NCI-H345 treated with DMSO at 0.1 percent for 48 hours (cell line): ENCODE measurements around the gene CCT3.
A peak's percentile ranks its signal among the peaks of the same experiment; 100 is the strongest.
"Not testable (repeated sequence)": the region's sequence is repeated elsewhere in the genome, so short reads cannot be mapped to it uniquely, and the experiment has no call there.

Experiments
- DNase-seq: peaks from one replicate; lab custom pipeline; 2025; ENCODE audit not compliant: unreplicated experiment; lab: John Stamatoyannopoulos, UW

The CCT3 gene

DNA sequence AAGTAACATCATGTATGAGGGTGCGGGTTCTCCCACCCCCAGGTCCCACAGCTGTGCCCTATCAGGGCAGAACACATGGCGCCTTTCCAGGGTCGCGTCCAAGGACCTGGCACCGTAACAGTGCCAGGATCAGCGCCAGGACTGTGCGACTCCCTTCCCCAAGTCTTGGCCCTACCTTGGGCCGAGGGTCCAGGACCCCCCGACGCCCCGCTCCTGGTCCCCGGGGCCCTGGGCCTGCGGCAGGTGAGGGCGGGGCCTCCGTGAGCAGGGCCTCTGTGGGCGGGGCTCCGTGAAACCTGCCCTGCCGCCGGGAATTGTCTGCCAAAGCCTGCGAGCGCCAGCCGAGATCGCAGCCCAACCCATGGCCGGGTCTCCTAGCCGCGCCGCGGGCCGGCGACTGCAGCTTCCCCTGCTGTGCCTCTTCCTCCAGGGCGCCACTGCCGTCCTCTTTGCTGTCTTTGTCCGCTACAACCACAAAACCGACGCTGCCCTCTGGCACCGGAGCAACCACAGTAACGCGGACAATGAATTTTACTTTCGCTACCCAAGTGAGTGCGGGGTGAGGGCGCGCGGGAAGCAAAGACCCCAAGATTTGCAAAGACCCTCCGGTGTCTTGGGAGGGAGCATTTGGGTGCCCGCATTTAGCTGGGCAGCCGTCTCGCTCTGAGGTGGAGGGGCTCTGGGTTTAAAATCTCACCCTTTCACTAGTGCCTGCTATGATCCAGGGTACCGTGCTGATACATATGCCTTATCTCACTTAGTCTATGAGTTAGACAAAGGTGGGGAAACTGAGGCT lies 31.0 kb upstream of the CCT3 start, which contains the start of gene RHBG:
RHBG (plus strand) TSS at position 323 of the 796 bp plus-strand sequence; CDS start at position 362, 39 bp downstream.
- DNase-seq, result no peak

- DNase-seq, result no peak
Observed at GRCh38 chr1:156368157-156368658, 30.1 kb upstream of the CCT3 start.

- no peak for DNase-seq
Observed at GRCh38 chr1:156367383-156368156, 29.5 kb upstream of the CCT3 start.

DNA sequence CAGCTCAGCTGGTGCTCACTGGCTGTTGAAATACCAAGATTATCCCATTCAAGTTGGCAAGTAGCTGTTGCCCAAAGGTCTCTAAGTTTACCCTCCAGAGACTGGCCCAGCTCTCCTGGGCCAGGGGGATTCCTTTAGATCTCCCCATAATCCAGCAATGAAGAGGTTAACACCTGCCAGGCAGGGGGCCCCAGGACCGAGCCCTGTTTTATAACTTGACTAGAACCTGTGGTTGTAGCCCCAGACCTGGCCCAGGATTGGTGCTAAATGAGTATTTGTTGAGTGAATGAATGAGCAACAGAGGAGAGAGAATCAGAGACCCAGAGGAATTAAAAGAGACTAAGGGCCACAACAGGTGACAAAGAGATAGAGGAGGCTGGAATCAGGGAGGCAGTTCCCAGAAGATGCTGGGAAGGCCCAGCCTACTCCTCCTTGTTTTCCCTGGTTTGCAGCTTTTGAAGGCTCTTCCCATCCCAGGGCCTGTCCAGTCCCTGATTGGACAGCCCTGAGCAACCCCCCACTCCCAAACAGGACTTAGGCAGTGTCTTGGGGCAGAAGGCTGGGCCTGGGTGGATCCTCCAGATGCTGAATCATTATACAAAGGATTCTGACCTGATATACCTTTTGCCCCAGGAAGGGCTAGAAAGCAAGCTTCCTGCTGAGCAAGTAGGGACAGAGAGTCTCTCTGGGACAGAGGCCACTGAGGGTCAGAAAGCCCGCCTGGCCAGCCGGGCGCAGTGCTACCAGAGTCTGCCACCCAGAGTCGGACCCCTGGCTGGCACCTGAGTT lies 28.5 kb upstream of the CCT3 start:
- DNase-seq, result no peak

DNA sequence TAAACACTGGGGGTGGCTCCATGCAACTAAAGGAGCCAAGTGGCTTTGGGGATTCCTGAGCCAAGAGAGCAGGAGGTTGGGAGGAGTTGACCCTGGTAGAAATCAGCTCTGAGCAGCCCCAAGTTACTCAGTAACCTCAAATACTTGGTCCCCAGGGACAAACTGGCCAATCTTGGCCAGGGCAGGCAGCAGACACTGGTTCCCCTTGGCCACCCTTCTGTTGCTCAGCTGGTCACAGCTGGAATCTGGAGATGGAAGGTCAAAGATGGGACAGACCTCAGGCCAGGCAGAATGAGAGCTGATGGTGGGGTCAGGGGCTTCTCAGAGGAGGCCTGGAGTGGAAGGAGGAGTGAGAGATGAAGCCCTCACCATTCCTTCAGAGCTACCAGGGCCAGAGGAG lies 27.7 kb upstream of the CCT3 start:
- DNase-seq, result no peak

DNA sequence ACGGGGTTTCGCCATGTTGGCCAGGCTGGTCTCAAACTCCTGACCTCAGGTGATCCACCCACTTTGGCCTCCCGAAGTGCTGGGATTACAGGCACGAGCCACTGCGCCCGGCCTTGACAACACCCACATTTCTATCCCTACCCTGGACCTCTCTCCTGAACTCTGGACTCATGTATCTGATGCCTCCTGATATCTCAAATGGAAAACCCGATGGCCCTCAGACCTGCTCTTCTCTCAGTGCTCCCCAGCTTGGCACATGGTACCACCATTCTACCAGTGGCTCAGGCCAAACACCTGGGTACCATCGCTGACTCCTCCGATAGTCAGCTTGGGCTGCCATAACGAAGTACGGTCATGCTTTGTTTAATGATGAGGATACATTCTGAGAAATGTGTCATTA lies 22.4 kb upstream of the CCT3 start:
- no peak for DNase-seq

DNA sequence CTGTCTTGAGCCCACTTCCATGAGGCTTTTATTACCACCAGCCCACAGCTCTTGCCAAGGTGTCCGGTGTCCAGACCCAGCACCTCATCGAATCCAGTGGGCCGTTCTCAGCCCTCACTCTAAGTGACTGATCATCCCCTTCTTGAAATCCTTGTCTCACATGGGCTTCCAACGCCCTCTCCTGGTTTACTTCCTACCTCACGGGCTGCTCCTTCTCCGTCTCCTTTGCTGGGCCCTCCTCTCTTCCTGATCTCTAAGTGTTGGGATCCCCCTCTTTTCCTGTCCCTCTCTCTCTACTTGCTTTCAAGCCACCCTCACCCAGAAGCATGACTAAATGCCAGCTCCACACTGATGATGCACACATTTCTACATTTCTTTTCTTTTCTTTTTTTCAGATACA lies 21.9 kb upstream of the CCT3 start:
- no peak for DNase-seq

DNA sequence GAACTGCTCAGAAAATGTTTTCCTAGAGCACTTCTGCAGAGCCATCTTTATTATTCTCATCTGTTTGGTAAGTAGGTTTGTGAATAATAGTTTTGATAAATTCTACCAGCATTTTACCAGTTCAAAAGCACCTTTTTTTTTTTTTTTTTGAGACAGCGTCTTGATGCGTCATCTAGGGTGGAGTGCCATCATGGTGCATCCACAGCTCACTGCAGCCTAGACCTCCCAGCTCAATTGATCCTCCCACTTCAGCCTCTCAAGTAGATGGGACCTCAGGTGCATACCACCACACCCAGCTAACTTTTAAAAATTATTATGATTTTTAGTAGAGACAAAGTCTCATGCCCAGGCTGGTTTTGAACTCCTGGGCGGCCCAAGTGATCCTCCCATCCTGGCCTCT lies 21.2 kb upstream of the CCT3 start:
- DNase-seq, result no peak

DNA sequence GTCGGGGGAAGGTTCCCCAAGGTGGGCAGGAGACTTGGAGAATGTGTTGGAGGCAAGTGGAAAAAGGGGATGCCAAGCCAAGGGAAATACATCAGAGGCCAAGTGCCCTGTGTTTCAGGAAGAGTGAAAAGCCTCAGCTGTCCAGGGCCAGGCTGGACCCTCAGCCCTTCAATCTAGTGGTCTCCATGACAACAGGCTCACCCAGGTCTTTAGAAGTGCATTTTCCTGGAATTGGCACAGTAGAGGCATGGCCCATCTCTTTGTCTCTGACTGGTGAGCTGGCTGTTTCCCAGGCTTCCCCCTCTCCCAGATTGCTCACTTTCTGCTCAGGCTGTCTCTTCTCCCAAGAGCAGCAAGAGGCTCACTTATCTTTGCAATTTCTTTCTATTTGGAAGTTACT lies 20.5 kb upstream of the CCT3 start:
- no peak for DNase-seq

- no peak for DNase-seq
Observed at GRCh38 chr1:156357977-156358376, 19.9 kb upstream of the CCT3 start.

DNA sequence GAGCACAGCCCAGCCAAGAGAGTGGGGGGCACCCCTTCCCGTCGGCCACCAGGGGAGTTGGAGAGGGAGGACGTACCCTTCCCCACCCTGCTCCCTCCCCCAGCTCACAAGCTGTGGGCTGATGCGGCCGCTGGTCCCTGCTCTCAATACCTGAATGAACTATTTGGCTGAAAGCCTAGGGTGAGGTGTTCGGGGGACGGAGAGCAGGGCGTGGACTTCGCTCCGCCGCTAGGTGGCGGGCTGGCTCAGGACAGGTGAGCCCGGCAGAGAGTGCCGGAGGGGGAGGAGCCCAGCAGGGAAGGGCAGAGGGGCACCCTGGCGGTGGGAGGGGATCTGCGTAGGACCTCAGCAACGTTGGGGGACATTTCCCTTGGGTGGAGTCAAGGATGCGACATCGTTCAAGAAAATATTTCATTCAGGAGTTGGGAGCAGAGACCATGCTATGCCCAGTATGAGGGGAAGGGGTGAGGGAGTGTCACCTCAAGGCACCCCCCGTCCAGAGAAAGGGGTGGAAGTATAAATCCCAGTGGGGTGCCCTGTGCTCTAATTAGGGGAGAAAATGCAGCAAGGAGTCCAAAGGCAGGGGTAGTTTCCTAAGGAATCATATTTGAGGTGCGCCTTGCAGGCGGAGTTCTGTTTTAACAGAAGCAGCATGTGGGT lies 18.9 kb upstream of the CCT3 start:
- peak; percentile 99 for DNase-seq

DNA sequence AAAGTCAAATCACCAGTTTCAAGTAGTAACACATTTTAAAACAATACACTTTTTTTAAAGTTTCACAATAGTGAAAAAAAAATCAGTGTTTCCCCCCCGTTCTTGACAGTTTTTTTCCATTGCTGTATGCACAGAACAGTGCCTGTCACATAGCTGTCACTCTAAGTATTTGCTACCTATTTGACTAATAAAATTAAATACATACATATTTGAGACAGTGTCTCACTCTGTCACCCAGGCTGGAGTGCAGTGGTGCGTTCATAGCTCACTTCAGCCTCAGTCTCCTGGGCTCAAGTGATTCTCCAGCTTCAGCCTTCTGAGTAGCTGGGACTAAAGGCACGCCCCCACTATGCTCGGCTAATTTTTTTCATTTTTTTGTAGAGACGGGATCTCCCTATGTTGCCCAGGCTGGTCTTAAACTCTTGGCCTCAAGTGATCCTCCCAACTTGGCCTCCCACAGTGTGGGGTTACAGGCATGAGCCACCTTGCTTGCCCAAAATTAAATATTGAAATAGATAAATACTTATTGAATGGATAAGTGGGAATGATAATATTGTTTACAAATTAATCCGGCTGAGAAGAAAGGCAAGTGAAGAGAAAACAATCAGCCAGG lies 18.3 kb upstream of the CCT3 start:
- no peak for DNase-seq

- DNase-seq, result not testable (repeated sequence)
Observed at GRCh38 chr1:156352481-156352880, 14.4 kb upstream of the CCT3 start.

- no peak for DNase-seq
Observed at GRCh38 chr1:156347331-156347730, 9.2 kb upstream of the CCT3 start.

- no peak for DNase-seq
Observed at GRCh38 chr1:156346636-156347035, 8.5 kb upstream of the CCT3 start.

DNA sequence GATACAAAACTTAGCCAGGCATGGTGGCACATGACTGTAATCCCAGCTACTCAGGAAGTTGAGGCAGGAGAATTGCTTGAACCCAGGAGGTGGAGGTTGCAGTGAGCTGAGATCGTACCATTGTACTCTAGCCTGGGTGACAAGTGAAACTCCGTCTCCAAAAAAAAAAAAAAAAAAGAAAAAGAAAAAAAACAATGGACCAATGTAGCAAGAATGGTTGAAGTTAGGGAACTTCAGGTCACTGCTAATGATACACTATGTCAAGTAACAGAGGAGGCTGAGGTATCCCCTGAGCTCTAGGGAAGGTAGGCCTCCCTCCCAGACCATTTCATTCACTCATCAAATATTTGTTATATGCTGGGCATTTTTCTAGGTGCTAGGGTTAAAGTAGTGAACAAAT lies 7.9 kb upstream of the CCT3 start:
- DNase-seq, result not testable (repeated sequence)

DNA sequence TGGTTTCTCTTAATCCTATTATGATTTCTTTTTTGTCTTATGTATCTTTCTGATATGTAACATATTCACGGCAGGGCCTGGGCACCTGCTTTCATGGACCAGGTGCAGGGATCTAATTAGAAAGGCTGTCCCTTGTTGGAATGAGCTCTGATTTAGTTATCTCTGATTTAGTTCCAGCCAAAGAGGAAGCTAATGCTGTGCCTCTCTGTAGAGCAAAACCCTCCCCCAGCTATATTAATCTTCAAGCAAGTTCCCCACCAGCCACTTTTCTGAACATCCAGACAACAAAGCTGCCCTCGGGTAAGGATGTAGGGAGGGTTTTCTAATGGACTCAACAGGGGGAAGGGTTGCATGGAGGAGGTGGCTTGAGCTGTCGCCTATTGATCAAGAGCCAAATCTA lies 6.3 kb upstream of the CCT3 start:
- DNase-seq, result no peak

DNA sequence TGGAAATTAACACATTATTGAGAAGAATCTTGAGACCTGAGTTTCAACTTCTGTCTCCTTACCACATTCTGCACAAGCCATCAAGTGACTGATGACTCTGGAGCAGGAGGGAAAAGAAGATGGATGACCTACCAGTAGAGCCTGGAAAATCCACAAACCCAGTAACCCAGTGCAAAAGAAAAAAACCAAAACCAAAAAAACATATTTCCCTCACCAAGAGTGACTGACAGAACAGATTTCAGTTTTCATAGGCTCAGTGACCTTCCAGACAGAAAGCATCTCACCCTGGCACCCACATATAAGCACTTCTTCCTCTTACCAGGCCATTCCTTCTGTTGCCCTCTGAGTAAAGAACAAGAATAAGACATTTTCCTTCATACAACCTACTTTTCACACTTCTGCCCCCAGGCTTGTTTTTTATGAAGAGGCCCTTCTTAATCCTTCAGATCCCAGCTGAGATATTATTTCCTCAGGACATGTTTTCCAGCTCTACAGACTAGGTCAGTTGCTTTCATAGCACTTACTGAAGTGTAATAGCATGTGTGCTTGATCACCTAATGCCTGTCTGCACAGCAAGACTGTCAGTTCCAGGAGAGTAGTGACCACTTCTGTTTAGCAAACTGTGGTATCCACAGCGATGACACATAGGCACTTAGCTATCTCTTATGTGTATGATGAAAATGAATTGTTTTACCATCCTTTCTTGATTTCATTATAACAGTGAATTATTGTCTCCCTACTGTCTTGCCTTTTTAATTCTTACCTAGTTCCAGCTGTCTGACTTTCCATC lies 4.3 kb upstream of the CCT3 start:
- no peak for DNase-seq

DNA sequence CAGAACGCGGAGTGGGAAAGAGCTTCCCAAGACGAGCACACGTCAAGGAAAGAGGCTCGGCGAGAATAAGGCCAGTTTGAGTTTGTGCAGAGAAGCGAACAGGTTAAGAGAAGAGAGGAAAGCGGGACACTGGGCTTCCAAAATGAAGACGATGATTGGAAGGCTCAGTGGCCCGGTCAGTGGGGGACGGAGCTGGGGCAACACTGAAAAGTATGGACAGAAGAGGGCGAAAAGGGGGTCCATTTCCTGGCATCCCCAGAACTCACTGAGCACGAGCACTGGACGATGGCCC lies 258 bp downstream of the CCT3 start:
- no peak for DNase-seq
